ENCODE data around the gene ETFB. TPM values are rescaled to one million over a fixed set of nuclear protein-coding genes. Genes with fewer than 3 reads are reported as not detected.
A peak's percentile ranks its signal among the peaks of the same experiment; 100 is the strongest.

The ETFB gene
- total and polyA plus RNA-seq, 9 of the 15 experiments (the other 6 are each of a cell fraction or from before 2014, with no cell fraction given): 18.1 to 143 (median 96.1) TPM

GRCh38 chr19:51367565-51368365 lies 1.6 kb upstream of the ETFB start (continued):
- TF ChIP-seq ELK1 (CRISPR knock-in tag; IDR thresholded peaks at IDR 0.05) (no peak), EGR1 (conservative IDR thresholded peaks at IDR 0.05) (peak; percentile 62), NCOA4 (IDR thresholded peaks at IDR 0.05; ENCODE audit: partially characterized antibody) (no peak), ETS2 (tag; IDR thresholded peaks at IDR 0.05; ENCODE audit: borderline replicate concordance, poor library complexity, severe bottlenecking) (no peak), ZNF197 (CRISPR knock-in tag; IDR thresholded peaks at IDR 0.05; ENCODE audit: low read depth) (no peak), TBP (optimal IDR thresholded peaks at IDR 0.05; ENCODE audit: low read depth, low read length) (peak; percentile 45), RBM22 (IDR thresholded peaks at IDR 0.05; ENCODE audit: low read depth, low read length, poor library complexity, severe bottlenecking) (no peak), CEBPZ (IDR thresholded peaks at IDR 0.05; ENCODE audit: borderline replicate concordance, low read depth, low read length) (no peak), MGA (IDR thresholded peaks at IDR 0.05) (0 out of 2 replicates have a peak, but pooled peaks have one; percentile 71), ZNF644 (tag; IDR thresholded peaks at IDR 0.05; ENCODE audit: low read depth) (no peak)

All from K562 (cell line).